GM21737 (cell line): ENCODE results near the gene MAPKAP1.
"Not testable (repeated sequence)": the region's sequence is repeated elsewhere in the genome, so short reads cannot be mapped to it uniquely, and the experiment has no call there.

Source experiments
- ATAC-seq: cut with Tn5 transposase; IDR thresholded peaks from one replicate; pipeline ENCODE4 v1.9.1; 2021; ENCODE audit warnings: mild to moderate bottlenecking, moderate library complexity; ENCODE audit not compliant: unreplicated experiment

The MAPKAP1 gene

GRCh38 chr9:125609744-125610143 lies 97.3 kb downstream of the MAPKAP1 start:
- no peak for ATAC-seq

- no peak for ATAC-seq
Measured at GRCh38 chr9:125608489-125609224, 98.4 kb downstream of the MAPKAP1 start.

GRCh38 chr9:125604196-125604595 lies 102.8 kb downstream of the MAPKAP1 start:
- ATAC-seq: no peak

GRCh38 chr9:125603478-125604021 lies 103.5 kb downstream of the MAPKAP1 start:
- ATAC-seq: no peak

GRCh38 chr9:125601961-125602360 lies 105.0 kb downstream of the MAPKAP1 start:
- no peak for ATAC-seq

GRCh38 chr9:125600194-125600593 lies 106.8 kb downstream of the MAPKAP1 start:
- ATAC-seq: no peak

- no peak for ATAC-seq
Measured at GRCh38 chr9:125594223-125594610, 112.8 kb downstream of the MAPKAP1 start.

- ATAC-seq: no peak
Measured at GRCh38 chr9:125593581-125594222, 113.3 kb downstream of the MAPKAP1 start.

GRCh38 chr9:125591888-125592287 lies 115.1 kb downstream of the MAPKAP1 start:
- ATAC-seq: no peak

- no peak for ATAC-seq
Measured at GRCh38 chr9:125591245-125591644, 115.8 kb downstream of the MAPKAP1 start.

GRCh38 chr9:125589287-125589686 lies 117.7 kb downstream of the MAPKAP1 start:
- ATAC-seq: no peak

GRCh38 chr9:125587819-125588460 lies 119.1 kb downstream of the MAPKAP1 start:
- no peak for ATAC-seq

- no peak for ATAC-seq
Measured at GRCh38 chr9:125586172-125586511, 120.9 kb downstream of the MAPKAP1 start.

GRCh38 chr9:125585503-125586171 lies 121.4 kb downstream of the MAPKAP1 start:
- ATAC-seq: no peak

- no peak for ATAC-seq
Measured at GRCh38 chr9:125580701-125581286, 126.2 kb downstream of the MAPKAP1 start.

GRCh38 chr9:125579030-125579932 lies 127.7 kb downstream of the MAPKAP1 start:
- no peak for ATAC-seq

- ATAC-seq: no peak
Measured at GRCh38 chr9:125574126-125574877, 132.7 kb downstream of the MAPKAP1 start.

GRCh38 chr9:125572461-125572860 lies 134.5 kb downstream of the MAPKAP1 start:
- not testable (repeated sequence) for ATAC-seq

GRCh38 chr9:125571824-125572223 lies 135.2 kb downstream of the MAPKAP1 start:
- ATAC-seq: not testable (repeated sequence)
